Urinary bladder (tissue), 4 donors: ENCODE results near the gene FKBP2. TPM values are rescaled to one million over a fixed set of nuclear protein-coding genes. Genes with fewer than 3 reads are reported as not detected.

Experiments
- DNase-seq: peaks from one replicate; pipeline ENCODE4 v3.0.0-alpha.2; 2015; ENCODE audit errors: extremely low spot score
- H3K27ac ChIP-seq: one replicate; pipeline ENCODE4 v1.5.1; 2013; ENCODE audit warnings: low read depth, mild to moderate bottlenecking, moderate library complexity
- H3K36me3 ChIP-seq: one replicate; pipeline ENCODE4 v1.6.1; 2013; ENCODE audit warnings: mild to moderate bottlenecking, moderate library complexity; ENCODE audit not compliant: insufficient read depth
- H3K4me1 ChIP-seq: one replicate; pipeline ENCODE4 v1.6.1; 2013; ENCODE audit warnings: mild to moderate bottlenecking, moderate library complexity; ENCODE audit not compliant: insufficient read depth
- H3K4me3 ChIP-seq: one replicate; pipeline ENCODE4 v1.5.1; 2013; ENCODE audit warnings: low read depth, low read length
- WGBS: extraction: QIAGEN DNeasy Blood & Tissue Kit; methylation state at CpG from one replicate; pipeline ENCODE4 v1.1.7; 2013; 5-methylcytosine and 5-hydroxymethylcytosine counted together
- polyA plus RNA-seq: library from polyadenylated mRNA; stranded (reverse); fragments of 200-250 nt; gene quantifications from one replicate; pipeline ENCODE4 v1.2.3, GENCODE V29; 2013
- total RNA-seq: library from RNA; depleted of rRNA; stranded (reverse); fragments of >200 nt; gene quantifications from one replicate; pipeline ENCODE4 v1.2.3, GENCODE V29; 2014
- donor health status: healthy with polysubstance abuse.
- donor health status: healthy.

Gene FKBP2
- total and polyA plus RNA-seq, 2 donors = 29.2 to 167 TPM

- H3K36me3 ChIP-seq = no peaks in the 10 kb centered on the region
- peaks cover 3% of the 10 kb centered on the region for H3K4me1 ChIP-seq
- no peak for DNase-seq
- H3K4me3 ChIP-seq = no peak overlapping the region
- no peak overlapping the region for H3K27ac ChIP-seq
- 54% methylated on average over 10 of the region's 10 CpGs for WGBS
These were observed 49.7 kb downstream of the FKBP2 start for GRCh38 chr11:64290352-64291261.

- no peak for DNase-seq
- Histone ChIP-seq H3K4me3 (peak within 1 kb of the TSS; percentile 35), H3K4me1 (peaks cover 3% of the 10 kb centered on the region), H3K36me3 (no peaks in the 10 kb centered on the region), H3K27ac (no peak within 1 kb of the TSS)
- WGBS = 3% methylated on average over 45 of the region's 45 CpGs
These were observed 50.4 kb downstream of the FKBP2 start, which contains the start of gene KCNK4 for GRCh38 chr11:64291262-64291751. Gene KCNK4 (plus strand): TSS chr11:64291302. CDS start chr11:64293019, 1,717 bp downstream.

GRCh38 chr11:64291752-64292459 is 51.0 kb downstream of the FKBP2 start:
- Histone ChIP-seq H3K27ac (no peak overlapping the region), H3K4me1 (peaks cover 3% of the 10 kb centered on the region), H3K4me3 (peak overlapping the region; percentile 35), H3K36me3 (no peaks in the 10 kb centered on the region)
- DNase-seq = no peak
- under 1% methylated on average over 96 of the region's 96 CpGs for WGBS

- Histone ChIP-seq H3K36me3 (no peaks in the 10 kb centered on the region), H3K4me1 (peaks cover 3% of the 10 kb centered on the region), H3K27ac (no peak overlapping the region), H3K4me3 (peak overlapping the region; percentile 35)
- 32% methylated on average over 42 of the region's 42 CpGs for WGBS
- no peak for DNase-seq
These were observed 51.8 kb downstream of the FKBP2 start for GRCh38 chr11:64292460-64293254.

Other genes with a start within 250 kb of the FKBP2 start
- gene FLRT1, start 205.2 kb upstream of the FKBP2 start, total RNA-seq = 1.7 TPM
- 0.66 TPM for gene FLRT1, start 205.2 kb upstream of the FKBP2 start, polyA plus RNA-seq
- gene MACROD1, start 75.0 kb upstream of the FKBP2 start, total RNA-seq = 9.8 TPM
- 25.1 TPM for gene MACROD1, start 75.0 kb upstream of the FKBP2 start, polyA plus RNA-seq
- gene STIP1, start 54.9 kb upstream of the FKBP2 start, total RNA-seq = 42.7 TPM
- 84.0 TPM for gene STIP1, start 54.9 kb upstream of the FKBP2 start, polyA plus RNA-seq
- 7.8 TPM for gene FERMT3, start 34.4 kb upstream of the FKBP2 start, total RNA-seq
- gene FERMT3, start 34.4 kb upstream of the FKBP2 start, polyA plus RNA-seq = 16.8 TPM
- gene TRPT1, start 14.9 kb upstream of the FKBP2 start, total RNA-seq = 12.7 TPM
- 45.3 TPM for gene TRPT1, start 14.9 kb upstream of the FKBP2 start, polyA plus RNA-seq
- gene NUDT22, start 14.8 kb upstream of the FKBP2 start, total RNA-seq = 15.4 TPM
- gene NUDT22, start 14.8 kb upstream of the FKBP2 start, polyA plus RNA-seq = 61.0 TPM
- gene DNAJC4, start 10.5 kb upstream of the FKBP2 start, total RNA-seq = 10.7 TPM
- 57.6 TPM for gene DNAJC4, start 10.5 kb upstream of the FKBP2 start, polyA plus RNA-seq
- 18.9 TPM for gene VEGFB, start 6.5 kb upstream of the FKBP2 start, total RNA-seq
- 123 TPM for gene VEGFB, start 6.5 kb upstream of the FKBP2 start, polyA plus RNA-seq
- gene PPP1R14B, start 5.8 kb downstream of the FKBP2 start, total RNA-seq = 31.6 TPM
- gene PPP1R14B, start 5.8 kb downstream of the FKBP2 start, polyA plus RNA-seq = 62.8 TPM
- gene PLCB3, start 10.4 kb downstream of the FKBP2 start, total RNA-seq = 14.8 TPM
- 18.2 TPM for gene PLCB3, start 10.4 kb downstream of the FKBP2 start, polyA plus RNA-seq
- 34.2 TPM for gene BAD, start 43.6 kb downstream of the FKBP2 start, total RNA-seq
- 111 TPM for gene BAD, start 43.6 kb downstream of the FKBP2 start, polyA plus RNA-seq
- 4.7 TPM for gene GPR137, start 44.8 kb downstream of the FKBP2 start, total RNA-seq
- gene GPR137, start 44.8 kb downstream of the FKBP2 start, polyA plus RNA-seq = 48.3 TPM
- gene KCNK4, start 50.2 kb downstream of the FKBP2 start, total RNA-seq = not detected
- 0.13 TPM for gene KCNK4, start 50.2 kb downstream of the FKBP2 start, polyA plus RNA-seq
- not detected for gene CATSPERZ, start 59.3 kb downstream of the FKBP2 start, total RNA-seq
- gene CATSPERZ, start 59.3 kb downstream of the FKBP2 start, polyA plus RNA-seq = 0.29 TPM
- 13.3 TPM for gene ESRRA, start 64.4 kb downstream of the FKBP2 start, total RNA-seq
- 53.2 TPM for gene ESRRA, start 64.4 kb downstream of the FKBP2 start, polyA plus RNA-seq
- 124 TPM for gene TRMT112, start 76.5 kb downstream of the FKBP2 start, total RNA-seq
- 245 TPM for gene TRMT112, start 76.5 kb downstream of the FKBP2 start, polyA plus RNA-seq
- gene PRDX5, start 77.0 kb downstream of the FKBP2 start, total RNA-seq = 69.0 TPM
- 294 TPM for gene PRDX5, start 77.0 kb downstream of the FKBP2 start, polyA plus RNA-seq
- gene CCDC88B, start 99.1 kb downstream of the FKBP2 start, total RNA-seq = 2.6 TPM
- gene CCDC88B, start 99.1 kb downstream of the FKBP2 start, polyA plus RNA-seq = 10.2 TPM
- gene RPS6KA4, start 118.1 kb downstream of the FKBP2 start, total RNA-seq = 14.8 TPM
- 32.7 TPM for gene RPS6KA4, start 118.1 kb downstream of the FKBP2 start, polyA plus RNA-seq